NCI-H146 treated with DMSO at 0.1 percent for 48 hours (cell line): ENCODE results near the gene FANCC.
"Not testable (repeated sequence)": the region's sequence is repeated elsewhere in the genome, so short reads cannot be mapped to it uniquely, and the experiment has no call there.

Experiments used
- DNase-seq: peaks from one replicate; lab custom pipeline; 2025; ENCODE audit not compliant: unreplicated experiment; lab: John Stamatoyannopoulos, UW

The FANCC gene

GRCh38 chr9:95330720-95331404, 13.4 kb upstream of the FANCC start:
- DNase-seq: no peak

- not testable (repeated sequence) for DNase-seq
Observed at GRCh38 chr9:95329061-95329460, 11.6 kb upstream of the FANCC start.

GRCh38 chr9:95327239-95327865, 9.8 kb upstream of the FANCC start:
- DNase-seq: no peak

GRCh38 chr9:95325221-95325620, 7.7 kb upstream of the FANCC start:
- DNase-seq: no peak

- DNase-seq: no peak
Observed at GRCh38 chr9:95317893-95318211, 343 bp upstream of the FANCC start.

GRCh38 chr9:95316794-95317118, 753 bp downstream of the FANCC start:
- peak; percentile 75 for DNase-seq

GRCh38 chr9:95316274-95316673, 1.2 kb downstream of the FANCC start:
- no peak for DNase-seq

- no peak for DNase-seq
Observed at GRCh38 chr9:95315108-95315746, 2.3 kb downstream of the FANCC start.

- DNase-seq: peak; percentile 86
Observed at GRCh38 chr9:95313010-95313498, 4.5 kb downstream of the FANCC start.

- DNase-seq: no peak
Observed at GRCh38 chr9:95311961-95312360, 5.5 kb downstream of the FANCC start.

- DNase-seq: no peak
Observed at GRCh38 chr9:95307538-95307937, 10.0 kb downstream of the FANCC start.

- DNase-seq: no peak
Observed at GRCh38 chr9:95306819-95307218, 10.7 kb downstream of the FANCC start.

GRCh38 chr9:95305770-95306492, 11.6 kb downstream of the FANCC start:
- no peak for DNase-seq

- no peak for DNase-seq
Observed at GRCh38 chr9:95302479-95302878, 15.0 kb downstream of the FANCC start.

GRCh38 chr9:95297760-95298159, 19.7 kb downstream of the FANCC start:
- no peak for DNase-seq

- DNase-seq: no peak
Observed at GRCh38 chr9:95297316-95297715, 20.2 kb downstream of the FANCC start.

- no peak for DNase-seq
Observed at GRCh38 chr9:95296761-95297160, 20.7 kb downstream of the FANCC start.

GRCh38 chr9:95293296-95293695, 24.2 kb downstream of the FANCC start:
- not testable (repeated sequence) for DNase-seq

GRCh38 chr9:95292226-95292625, 25.3 kb downstream of the FANCC start:
- DNase-seq: no peak

- no peak for DNase-seq
Observed at GRCh38 chr9:95286151-95286550, 31.4 kb downstream of the FANCC start.

GRCh38 chr9:95285307-95285706, 32.2 kb downstream of the FANCC start:
- no peak for DNase-seq
